ENCODE data around the gene PPP1R14D.

The PPP1R14D gene

GRCh38 chr15:40857601-40858341 is 29.3 kb upstream of the PPP1R14D start (continued):
- TF ChIP-seq KLF1 (tag by site-specific recombination; IDR thresholded peaks at IDR 0.05): no peak
- no peak for TF ChIP-seq PRDM1 (tag by site-specific recombination; IDR thresholded peaks at IDR 0.05)
- TF ChIP-seq ZNF138 (tag by site-specific recombination; IDR thresholded peaks at IDR 0.05; ENCODE audit: borderline replicate concordance): no peak
- TF ChIP-seq ZNF555 (tag by site-specific recombination; conservative IDR thresholded peaks at IDR 0.05): no peak
- no peak for TF ChIP-seq ZNF169 (tag by site-specific recombination; IDR thresholded peaks at IDR 0.05)
- no peak for TF ChIP-seq ZNF202 (tag by site-specific recombination; IDR thresholded peaks at IDR 0.05; ENCODE audit: borderline replicate concordance)
- TF ChIP-seq HOXA7 (CRISPR knock-in tag; IDR thresholded peaks at IDR 0.05; ENCODE audit: borderline replicate concordance): no peak
- TF ChIP-seq ZNF473 (tag by site-specific recombination; IDR thresholded peaks at IDR 0.05): no peak
- TF ChIP-seq, protein P1, sequence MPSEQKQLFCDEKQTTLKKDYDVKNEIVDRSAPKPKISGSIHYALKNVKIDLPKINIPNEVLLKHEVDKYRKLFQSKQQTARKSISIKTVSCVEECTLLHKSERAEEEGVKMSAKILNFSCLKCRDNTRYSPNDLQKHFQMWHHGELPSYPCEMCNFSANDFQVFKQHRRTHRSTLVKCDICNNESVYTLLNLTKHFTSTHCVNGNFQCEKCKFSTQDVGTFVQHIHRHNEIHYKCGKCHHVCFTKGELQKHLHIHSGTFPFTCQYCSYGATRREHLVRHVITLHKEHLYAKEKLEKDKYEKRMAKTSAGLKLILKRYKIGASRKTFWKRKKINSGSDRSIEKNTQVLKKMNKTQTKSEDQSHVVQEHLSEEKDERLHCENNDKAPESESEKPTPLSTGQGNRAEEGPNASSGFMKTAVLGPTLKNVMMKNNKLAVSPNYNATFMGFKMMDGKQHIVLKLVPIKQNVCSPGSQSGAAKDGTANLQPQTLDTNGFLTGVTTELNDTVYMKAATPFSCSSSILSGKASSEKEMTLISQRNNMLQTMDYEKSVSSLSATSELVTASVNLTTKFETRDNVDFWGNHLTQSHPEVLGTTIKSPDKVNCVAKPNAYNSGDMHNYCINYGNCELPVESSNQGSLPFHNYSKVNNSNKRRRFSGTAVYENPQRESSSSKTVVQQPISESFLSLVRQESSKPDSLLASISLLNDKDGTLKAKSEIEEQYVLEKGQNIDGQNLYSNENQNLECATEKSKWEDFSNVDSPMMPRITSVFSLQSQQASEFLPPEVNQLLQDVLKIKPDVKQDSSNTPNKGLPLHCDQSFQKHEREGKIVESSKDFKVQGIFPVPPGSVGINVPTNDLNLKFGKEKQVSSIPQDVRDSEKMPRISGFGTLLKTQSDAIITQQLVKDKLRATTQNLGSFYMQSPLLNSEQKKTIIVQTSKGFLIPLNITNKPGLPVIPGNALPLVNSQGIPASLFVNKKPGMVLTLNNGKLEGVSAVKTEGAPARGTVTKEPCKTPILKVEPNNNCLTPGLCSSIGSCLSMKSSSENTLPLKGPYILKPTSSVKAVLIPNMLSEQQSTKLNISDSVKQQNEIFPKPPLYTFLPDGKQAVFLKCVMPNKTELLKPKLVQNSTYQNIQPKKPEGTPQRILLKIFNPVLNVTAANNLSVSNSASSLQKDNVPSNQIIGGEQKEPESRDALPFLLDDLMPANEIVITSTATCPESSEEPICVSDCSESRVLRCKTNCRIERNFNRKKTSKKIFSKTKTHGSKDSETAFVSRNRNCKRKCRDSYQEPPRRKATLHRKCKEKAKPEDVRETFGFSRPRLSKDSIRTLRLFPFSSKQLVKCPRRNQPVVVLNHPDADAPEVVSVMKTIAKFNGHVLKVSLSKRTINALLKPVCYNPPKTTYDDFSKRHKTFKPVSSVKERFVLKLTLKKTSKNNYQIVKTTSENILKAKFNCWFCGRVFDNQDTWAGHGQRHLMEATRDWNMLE (tag by site-specific recombination; conservative IDR thresholded peaks at IDR 0.05; ENCODE audit: low read depth): no peak
- no peak for TF ChIP-seq ZNF624 (tag by site-specific recombination; IDR thresholded peaks at IDR 0.05)
- TF ChIP-seq, protein P2, sequence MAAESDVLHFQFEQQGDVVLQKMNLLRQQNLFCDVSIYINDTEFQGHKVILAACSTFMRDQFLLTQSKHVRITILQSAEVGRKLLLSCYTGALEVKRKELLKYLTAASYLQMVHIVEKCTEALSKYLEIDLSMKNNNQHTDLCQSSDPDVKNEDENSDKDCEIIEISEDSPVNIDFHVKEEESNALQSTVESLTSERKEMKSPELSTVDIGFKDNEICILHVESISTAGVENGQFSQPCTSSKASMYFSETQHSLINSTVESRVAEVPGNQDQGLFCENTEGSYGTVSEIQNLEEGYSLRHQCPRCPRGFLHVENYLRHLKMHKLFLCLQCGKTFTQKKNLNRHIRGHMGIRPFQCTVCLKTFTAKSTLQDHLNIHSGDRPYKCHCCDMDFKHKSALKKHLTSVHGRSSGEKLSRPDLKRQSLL (tag by site-specific recombination; IDR thresholded peaks at IDR 0.05): no peak
- TF ChIP-seq ZNF626 (tag by site-specific recombination; IDR thresholded peaks at IDR 0.05): no peak
- TF ChIP-seq ZNF362 (tag by site-specific recombination; IDR thresholded peaks at IDR 0.05): no peak
- TF ChIP-seq, protein P3, sequence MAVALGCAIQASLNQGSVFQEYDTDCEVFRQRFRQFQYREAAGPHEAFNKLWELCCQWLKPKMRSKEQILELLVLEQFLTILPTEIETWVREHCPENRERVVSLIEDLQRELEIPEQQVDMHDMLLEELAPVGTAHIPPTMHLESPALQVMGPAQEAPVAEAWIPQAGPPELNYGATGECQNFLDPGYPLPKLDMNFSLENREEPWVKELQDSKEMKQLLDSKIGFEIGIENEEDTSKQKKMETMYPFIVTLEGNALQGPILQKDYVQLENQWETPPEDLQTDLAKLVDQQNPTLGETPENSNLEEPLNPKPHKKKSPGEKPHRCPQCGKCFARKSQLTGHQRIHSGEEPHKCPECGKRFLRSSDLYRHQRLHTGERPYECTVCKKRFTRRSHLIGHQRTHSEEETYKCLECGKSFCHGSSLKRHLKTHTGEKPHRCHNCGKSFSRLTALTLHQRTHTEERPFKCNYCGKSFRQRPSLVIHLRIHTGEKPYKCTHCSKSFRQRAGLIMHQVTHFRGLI (tag by site-specific recombination; IDR thresholded peaks at IDR 0.05): no peak
- peak; percentile 22; the same call in 1 of the 2 replicates for TF ChIP-seq ZNF324 (tag by site-specific recombination; IDR thresholded peaks at IDR 0.05)
- no peak for TF ChIP-seq ZBTB21 (tag by site-specific recombination; IDR thresholded peaks at IDR 0.05)
- TF ChIP-seq BCL11A (tag by site-specific recombination; IDR thresholded peaks at IDR 0.05; ENCODE audit: low read depth): no peak
- no peak for TF ChIP-seq ZNF274 (IDR thresholded peaks at IDR 0.05; ENCODE audit: low read length)
- no peak for TF ChIP-seq ZNF274 (tag by site-specific recombination; IDR thresholded peaks at IDR 0.05; ENCODE audit: borderline replicate concordance)
- TF ChIP-seq ZXDB (tag by site-specific recombination; IDR thresholded peaks at IDR 0.05): no peak
- TF ChIP-seq ZNF664 (tag by site-specific recombination; IDR thresholded peaks at IDR 0.05): no peak
- no peak for TF ChIP-seq ZNF830 (tag by site-specific recombination; IDR thresholded peaks at IDR 0.05; ENCODE audit: low read depth)
- TF ChIP-seq ZNF114 (tag by site-specific recombination; IDR thresholded peaks at IDR 0.05): no peak
- no peak for TF ChIP-seq SP2 (tag by site-specific recombination; IDR thresholded peaks at IDR 0.05)
- no peak for TF ChIP-seq HOXD13 (CRISPR knock-in tag; IDR thresholded peaks at IDR 0.05; ENCODE audit: borderline replicate concordance)
- TF ChIP-seq, protein P4, sequence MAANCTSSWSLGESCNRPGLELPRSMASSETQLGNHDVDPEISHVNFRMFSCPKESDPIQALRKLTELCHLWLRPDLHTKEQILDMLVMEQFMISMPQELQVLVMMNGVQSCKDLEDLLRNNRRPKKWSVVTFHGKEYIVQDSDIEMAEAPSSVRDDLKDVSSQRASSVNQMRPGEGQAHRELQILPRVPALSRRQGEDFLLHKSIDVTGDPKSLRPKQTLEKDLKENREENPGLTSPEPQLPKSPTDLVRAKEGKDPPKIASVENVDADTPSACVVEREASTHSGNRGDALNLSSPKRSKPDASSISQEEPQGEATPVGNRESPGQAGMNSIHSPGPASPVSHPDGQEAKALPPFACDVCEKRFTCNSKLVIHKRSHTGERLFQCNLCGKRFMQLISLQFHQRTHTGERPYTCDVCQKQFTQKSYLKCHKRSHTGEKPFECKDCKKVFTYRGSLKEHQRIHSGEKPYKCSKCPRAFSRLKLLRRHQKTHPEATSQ (tag by site-specific recombination; IDR thresholded peaks at IDR 0.05): no peak
- TF ChIP-seq ZNF549 (tag by site-specific recombination; IDR thresholded peaks at IDR 0.05): no peak
- TF ChIP-seq, protein P5, sequence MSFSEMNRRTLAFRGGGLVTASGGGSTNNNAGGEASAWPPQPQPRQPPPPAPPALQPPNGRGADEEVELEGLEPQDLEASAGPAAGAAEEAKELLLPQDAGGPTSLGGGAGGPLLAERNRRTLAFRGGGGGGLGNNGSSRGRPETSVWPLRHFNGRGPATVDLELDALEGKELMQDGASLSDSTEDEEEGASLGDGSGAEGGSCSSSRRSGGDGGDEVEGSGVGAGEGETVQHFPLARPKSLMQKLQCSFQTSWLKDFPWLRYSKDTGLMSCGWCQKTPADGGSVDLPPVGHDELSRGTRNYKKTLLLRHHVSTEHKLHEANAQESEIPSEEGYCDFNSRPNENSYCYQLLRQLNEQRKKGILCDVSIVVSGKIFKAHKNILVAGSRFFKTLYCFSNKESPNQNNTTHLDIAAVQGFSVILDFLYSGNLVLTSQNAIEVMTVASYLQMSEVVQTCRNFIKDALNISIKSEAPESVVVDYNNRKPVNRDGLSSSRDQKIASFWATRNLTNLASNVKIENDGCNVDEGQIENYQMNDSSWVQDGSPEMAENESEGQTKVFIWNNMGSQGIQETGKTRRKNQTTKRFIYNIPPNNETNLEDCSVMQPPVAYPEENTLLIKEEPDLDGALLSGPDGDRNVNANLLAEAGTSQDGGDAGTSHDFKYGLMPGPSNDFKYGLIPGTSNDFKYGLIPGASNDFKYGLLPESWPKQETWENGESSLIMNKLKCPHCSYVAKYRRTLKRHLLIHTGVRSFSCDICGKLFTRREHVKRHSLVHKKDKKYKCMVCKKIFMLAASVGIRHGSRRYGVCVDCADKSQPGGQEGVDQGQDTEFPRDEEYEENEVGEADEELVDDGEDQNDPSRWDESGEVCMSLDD (tag by site-specific recombination; IDR thresholded peaks at IDR 0.05): no peak

Measured in HEK293 (cell line).